Epithelial cell of proximal tubule (primary cell): Measurements from ENCODE around the gene HPS1. TPM values are rescaled to one million over a fixed set of nuclear protein-coding genes. Genes with fewer than 3 reads are reported as not detected.

ENCODE experiments used
- DNase-seq: peaks from one replicate; pipeline ENCODE4 v3.0.0-alpha.2; 2011; ENCODE audit warnings: low read depth
- H3K4me3 ChIP-seq: 2 replicates; pipeline ENCODE4 v1.5.1; 2011; ENCODE audit warnings: low read depth, mild to moderate bottlenecking, low read length
- total RNA-seq: library from RNA; depleted of rRNA; stranded (reverse); fragments of >200 nt; gene quantifications from 2 replicates; pipeline ENCODE4 v1.2.3, GENCODE V29; 2015
- TF ChIP-seq, protein P1 (sequence below): conservative IDR thresholded peaks from 2 replicates; pipeline ENCODE4 v1.5.1; 2012; ENCODE audit warnings: low read depth, mild to moderate bottlenecking, low read length

Gene HPS1
- total RNA-seq, 1 donor from 2014 or later = 29.2 TPM

DNA sequence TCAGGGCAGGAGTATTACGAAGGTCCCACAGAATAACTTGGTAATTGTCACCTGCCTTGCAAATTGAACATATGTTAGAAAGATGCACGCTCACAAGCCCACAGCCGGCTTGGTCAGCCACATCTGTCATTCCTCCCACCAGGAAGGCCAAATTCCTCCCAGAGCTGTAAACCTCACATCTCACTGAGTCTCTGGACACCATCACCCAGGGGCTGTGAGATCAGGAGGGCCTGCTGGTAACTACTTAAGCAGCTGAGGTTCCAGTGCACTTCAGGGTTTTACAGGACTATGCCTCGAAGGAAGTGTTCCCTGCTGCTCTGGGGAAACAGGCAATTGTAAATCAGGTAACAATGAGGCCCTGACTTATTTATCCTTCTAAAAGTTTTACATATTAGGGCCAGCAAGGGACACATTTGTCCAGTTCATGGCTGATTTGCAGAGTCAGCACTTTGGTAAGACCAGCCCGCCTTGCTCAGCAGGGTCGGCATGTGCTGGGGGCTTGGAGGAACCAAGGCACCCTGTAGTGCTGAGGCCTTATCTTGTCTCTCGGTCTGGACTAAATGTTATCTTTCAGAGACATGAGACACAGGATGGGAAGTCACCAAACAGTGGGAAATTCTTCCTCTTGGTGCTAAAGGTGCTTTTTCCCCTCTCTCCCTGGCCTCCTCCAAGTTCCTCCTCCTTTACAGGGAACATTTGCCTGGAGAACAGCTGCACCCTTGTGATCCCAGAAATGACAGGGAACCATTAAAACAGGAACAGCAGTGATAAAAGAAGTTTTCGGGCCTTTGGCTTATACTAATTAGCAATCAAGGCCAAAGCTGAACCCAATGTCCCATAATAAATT lies 66.0 kb downstream of the HPS1 start:
- no peak for DNase-seq
- H3K4me3 ChIP-seq = no peak overlapping the region
- TF ChIP-seq, protein P1, sequence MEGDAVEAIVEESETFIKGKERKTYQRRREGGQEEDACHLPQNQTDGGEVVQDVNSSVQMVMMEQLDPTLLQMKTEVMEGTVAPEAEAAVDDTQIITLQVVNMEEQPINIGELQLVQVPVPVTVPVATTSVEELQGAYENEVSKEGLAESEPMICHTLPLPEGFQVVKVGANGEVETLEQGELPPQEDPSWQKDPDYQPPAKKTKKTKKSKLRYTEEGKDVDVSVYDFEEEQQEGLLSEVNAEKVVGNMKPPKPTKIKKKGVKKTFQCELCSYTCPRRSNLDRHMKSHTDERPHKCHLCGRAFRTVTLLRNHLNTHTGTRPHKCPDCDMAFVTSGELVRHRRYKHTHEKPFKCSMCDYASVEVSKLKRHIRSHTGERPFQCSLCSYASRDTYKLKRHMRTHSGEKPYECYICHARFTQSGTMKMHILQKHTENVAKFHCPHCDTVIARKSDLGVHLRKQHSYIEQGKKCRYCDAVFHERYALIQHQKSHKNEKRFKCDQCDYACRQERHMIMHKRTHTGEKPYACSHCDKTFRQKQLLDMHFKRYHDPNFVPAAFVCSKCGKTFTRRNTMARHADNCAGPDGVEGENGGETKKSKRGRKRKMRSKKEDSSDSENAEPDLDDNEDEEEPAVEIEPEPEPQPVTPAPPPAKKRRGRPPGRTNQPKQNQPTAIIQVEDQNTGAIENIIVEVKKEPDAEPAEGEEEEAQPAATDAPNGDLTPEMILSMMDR = no peak

DNA sequence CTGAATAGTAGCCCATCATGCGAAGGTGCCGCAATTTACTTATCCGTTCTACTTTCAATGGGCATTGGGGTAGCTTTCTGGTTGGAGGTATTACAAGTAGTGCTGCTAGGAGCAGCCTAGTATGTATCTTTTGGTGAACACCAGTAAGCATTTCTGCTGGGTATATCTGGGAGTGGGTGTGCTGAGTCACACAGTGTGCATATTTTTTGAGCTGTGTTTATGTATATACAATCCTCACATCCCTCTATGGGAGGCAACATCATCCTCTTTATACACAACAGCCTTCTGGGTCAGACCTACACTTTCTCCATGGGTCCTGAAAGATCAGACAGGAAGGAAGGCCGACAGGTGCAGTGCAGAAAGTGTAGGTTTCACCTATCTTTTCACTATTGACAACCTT lies 68.0 kb downstream of the HPS1 start:
- no peak for DNase-seq
- TF ChIP-seq, protein P1 = no peak
- no peak overlapping the region for H3K4me3 ChIP-seq

DNA sequence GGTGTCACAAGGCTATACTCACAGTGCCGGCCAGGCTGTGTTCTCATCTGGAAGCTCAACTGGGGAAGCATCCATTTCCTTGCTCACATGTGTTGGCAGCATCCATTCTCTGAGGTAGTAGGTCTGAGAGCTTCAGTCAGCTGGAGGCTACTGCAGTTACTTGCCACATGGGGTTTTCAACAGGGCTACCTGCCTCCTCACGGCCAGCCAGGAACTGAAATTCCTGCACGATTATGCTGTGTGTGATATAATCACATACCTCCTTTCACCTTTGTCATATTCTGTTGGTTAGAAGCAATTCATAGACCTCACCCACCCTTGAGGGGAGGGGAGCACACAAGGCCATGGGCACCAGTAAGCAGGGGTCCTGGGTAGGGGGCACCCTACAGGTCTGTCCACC lies 69.2 kb downstream of the HPS1 start:
- H3K4me3 ChIP-seq = no peak overlapping the region
- TF ChIP-seq, protein P1 = no peak
- DNase-seq = no peak

DNA sequence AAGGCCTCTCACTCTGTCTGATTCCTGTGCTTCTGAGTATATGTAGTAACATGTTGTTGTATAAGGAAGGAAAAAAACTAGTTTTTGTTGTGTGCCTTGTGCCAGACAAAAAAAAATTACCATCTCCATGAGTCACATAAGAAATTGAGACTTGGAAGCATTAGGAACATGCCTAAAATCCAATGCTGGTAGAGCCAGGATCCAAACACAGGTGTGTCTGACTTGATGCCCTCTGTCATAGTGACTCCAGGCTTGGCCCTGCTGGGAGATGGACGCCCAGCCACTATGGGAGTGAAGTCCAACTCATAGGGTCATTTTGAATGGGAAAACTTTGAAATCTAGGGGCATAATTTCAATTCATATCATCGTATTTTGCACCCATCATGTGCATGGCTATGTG lies 69.7 kb downstream of the HPS1 start:
- no peak for DNase-seq
- TF ChIP-seq, protein P1 = no peak
- H3K4me3 ChIP-seq = no peak overlapping the region

DNA sequence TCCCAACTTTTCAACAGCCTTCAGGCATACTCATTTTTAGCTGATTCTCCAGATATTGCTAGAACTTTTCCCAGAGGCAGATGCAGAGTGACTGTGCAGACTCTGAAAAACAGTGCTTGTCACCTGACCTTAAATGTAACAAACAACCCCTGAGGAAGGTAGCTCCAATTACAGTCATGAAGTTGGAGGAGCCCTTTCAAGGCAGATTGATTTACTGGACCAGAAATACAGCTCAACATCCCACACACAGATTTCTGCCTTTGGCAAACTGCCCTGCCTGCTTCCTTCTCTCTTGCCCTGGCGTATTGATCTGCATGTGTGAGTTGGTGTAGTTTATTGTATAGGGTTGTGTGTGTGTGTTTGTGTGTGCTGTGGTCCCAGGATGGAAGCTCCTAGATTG lies 70.2 kb downstream of the HPS1 start:
- H3K4me3 ChIP-seq = no peak overlapping the region
- TF ChIP-seq, protein P1 = no peak
- peak; percentile 2 for DNase-seq

DNA sequence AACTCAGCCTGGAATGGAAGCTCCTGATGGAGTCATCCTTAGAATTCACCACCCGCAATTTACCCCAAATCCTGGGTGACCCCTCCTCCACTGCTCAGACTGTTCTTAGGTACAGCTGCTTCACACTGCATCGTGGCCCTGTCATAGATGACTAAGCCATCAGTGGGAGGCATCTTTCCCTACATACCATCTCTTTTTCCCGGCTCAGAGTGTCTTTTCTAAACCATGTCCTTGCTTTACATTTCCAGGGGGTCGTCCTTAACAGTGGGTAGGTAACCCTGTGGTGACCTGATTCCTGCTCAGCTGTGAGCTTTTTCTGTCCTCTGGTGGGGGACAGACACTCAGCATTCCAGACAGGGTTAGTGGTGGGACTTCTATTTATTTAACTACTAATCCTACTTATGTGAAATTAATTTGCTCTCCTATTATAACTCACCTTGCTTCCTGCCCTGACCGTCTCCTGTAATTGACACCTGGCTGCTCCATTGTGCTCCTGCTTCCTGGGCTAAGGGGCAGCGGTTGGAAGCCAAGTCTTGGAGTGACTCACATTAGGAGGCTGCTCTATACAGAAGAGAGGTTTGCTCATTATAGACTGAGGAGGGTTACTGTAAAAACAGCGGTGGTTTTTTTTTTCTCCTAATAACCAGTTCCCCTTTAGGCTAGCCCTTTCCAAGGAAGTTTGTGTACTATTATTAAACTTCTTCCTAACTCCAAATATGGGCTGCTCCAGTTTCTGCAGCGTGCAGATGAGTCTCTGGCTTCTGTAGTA lies 72.3 kb downstream of the HPS1 start:
- DNase-seq = peak; percentile 4
- TF ChIP-seq, protein P1 = no peak
- no peak overlapping the region for H3K4me3 ChIP-seq
